HG02885 (cell line): ENCODE results near the gene CBFA2T3.
A peak's percentile ranks its signal among the peaks of the same experiment; 100 is the strongest.

Source experiments
- ATAC-seq: cut with Tn5 transposase; IDR thresholded peaks from one replicate; pipeline ENCODE4 v1.9.1; 2021; ENCODE audit warnings: mild to moderate bottlenecking; ENCODE audit not compliant: unreplicated experiment, poor library complexity

CBFA2T3 gene

GRCh38 chr16:88979353-88980015 is 2.5 kb upstream of the CBFA2T3 start:
- ATAC-seq, result no peak

- peak; percentile 41 for ATAC-seq
These were observed 1.8 kb upstream of the CBFA2T3 start for GRCh38 chr16:88978608-88979346.

- peak; percentile 1 for ATAC-seq
These were observed 1.0 kb upstream of the CBFA2T3 start for GRCh38 chr16:88977812-88978607.

- ATAC-seq, result no peak
These were observed 515 bp downstream of the CBFA2T3 start for GRCh38 chr16:88976366-88977017.

GRCh38 chr16:88975511-88976061 is 1.4 kb downstream of the CBFA2T3 start:
- ATAC-seq, result no peak

GRCh38 chr16:88974916-88975215 is 2.1 kb downstream of the CBFA2T3 start:
- no peak for ATAC-seq

- ATAC-seq, result no peak
These were observed 2.7 kb downstream of the CBFA2T3 start for GRCh38 chr16:88974080-88974915.

GRCh38 chr16:88973415-88974050 is 3.5 kb downstream of the CBFA2T3 start:
- ATAC-seq, result no peak

- no peak for ATAC-seq
These were observed 4.0 kb downstream of the CBFA2T3 start for GRCh38 chr16:88973007-88973410.

- no peak for ATAC-seq
These were observed 4.7 kb downstream of the CBFA2T3 start for GRCh38 chr16:88972349-88972748.

GRCh38 chr16:88971371-88972097 is 5.5 kb downstream of the CBFA2T3 start:
- ATAC-seq, result peak; percentile 43

GRCh38 chr16:88970539-88971065 is 6.4 kb downstream of the CBFA2T3 start:
- ATAC-seq, result no peak

GRCh38 chr16:88970050-88970449 is 7.0 kb downstream of the CBFA2T3 start:
- no peak for ATAC-seq

- no peak for ATAC-seq
These were observed 7.6 kb downstream of the CBFA2T3 start for GRCh38 chr16:88969361-88969831.

GRCh38 chr16:88968589-88969280 is 8.3 kb downstream of the CBFA2T3 start:
- ATAC-seq, result no peak

GRCh38 chr16:88967830-88968588 is 9.0 kb downstream of the CBFA2T3 start:
- ATAC-seq, result peak; percentile 53
